Caco-2 (cell line): Measurements from ENCODE around the gene AHRR. TPM values are rescaled to one million over a fixed set of nuclear protein-coding genes. Genes with fewer than 3 reads are reported as not detected.

ENCODE experiments used
- BruUV-seq: library from RNA; stranded (reverse); fragments of 400-500 nt; replicated peaks from 2 replicates; lab custom pipeline; 2021; lab: Mats Ljungman, UMichigan
- CTCF ChIA-PET: fragments of 300-600 bp; sonication (Branson Sonifier 250); formaldehyde crosslinking; loops from one replicate; lab custom pipeline; 2022; ENCODE audit warnings: antibody characterized with exemption; lab: Charles Lee
- POLR2A ChIA-PET: fragments of 300-600 bp; sonication (Branson Sonifier 250); formaldehyde crosslinking; loops from one replicate; lab custom pipeline; 2022; ENCODE audit warnings: antibody characterized with exemption; lab: Charles Lee
- DNase-seq, 2 experiments: peaks; one replicate each; pipeline versions ENCODE4 v3.0.0 to v3.0.0-alpha.2; 2020 to 2022
- H3K27me3 ChIP-seq: replicated peaks from 2 replicates; pipeline ENCODE4 v1.6.0; 2011; ENCODE audit warnings: low read length; ENCODE audit not compliant: control insufficient read depth, insufficient read depth
- H3K36me3 ChIP-seq: 2 replicates; pipeline ENCODE4 v1.5.1; 2011; ENCODE audit warnings: low read length; ENCODE audit not compliant: control insufficient read depth, insufficient read depth
- H3K4me1 ChIP-seq: fragments of 250-450 bp; sonication (Bioruptor Pico); 2 replicates; pipeline ENCODE4 v1.5.1; 2020; ENCODE audit warnings: mild to moderate bottlenecking
- H3K4me3 ChIP-seq: 2 replicates; pipeline ENCODE4 v1.5.1; 2011; ENCODE audit warnings: low read depth, mild to moderate bottlenecking, control low read depth, low read length
- H3K9me3 ChIP-seq: fragments of 250-450 bp; sonication (Bioruptor Pico); 2 replicates; pipeline ENCODE4 v1.5.1; 2020; ENCODE audit warnings: mild to moderate bottlenecking, moderate library complexity
- H3K27ac Mint-ChIP-seq: one replicate; pipeline ENCODE4 v1.8.0; 2022; ENCODE audit warnings: mixed read lengths; ENCODE audit not compliant: unreplicated experiment
- H3K27me3 Mint-ChIP-seq: one replicate; pipeline ENCODE4 v1.8.0; 2022; ENCODE audit warnings: mixed read lengths; ENCODE audit not compliant: insufficient read depth, unreplicated experiment
- H3K36me3 Mint-ChIP-seq: one replicate; pipeline ENCODE4 v1.8.0; 2022; ENCODE audit warnings: mild to moderate bottlenecking, mixed read lengths; ENCODE audit not compliant: insufficient read depth, unreplicated experiment
- H3K4me1 Mint-ChIP-seq: one replicate; pipeline ENCODE4 v1.8.0; 2022; ENCODE audit warnings: low read depth, mixed read lengths; ENCODE audit not compliant: unreplicated experiment
- H3K4me3 Mint-ChIP-seq: one replicate; pipeline ENCODE4 v1.8.0; 2022; ENCODE audit warnings: mild to moderate bottlenecking, moderate library complexity, mixed read lengths; ENCODE audit not compliant: unreplicated experiment
- H3K9me3 Mint-ChIP-seq: one replicate; pipeline ENCODE4 v1.8.0; 2022; ENCODE audit warnings: mixed read lengths; ENCODE audit not compliant: unreplicated experiment
- CTCF ChIP-seq, 2 experiments: fragments of 200-600 bp in 1 of 2; IDR thresholded peaks; 1 replicate in 1 of 2; 2 replicates in 1 of 2; pipeline versions ENCODE4 v1.5.1 to v1.8.0; 2011 to 2022; ENCODE audit warnings: antibody characterized with exemption in 1 of 2, control low read depth in 1 of 2, inconsistent platforms in 1 of 2, low read depth in 1 of 2, low read length in 1 of 2, mild to moderate bottlenecking in 1 of 2, moderate library complexity in 1 of 2; ENCODE audit not compliant: insufficient read depth in 1 of 2, severe bottlenecking in 1 of 2, unreplicated experiment in 1 of 2
- intact Hi-C: fragments of 100-400 bp; cut with micrococcal nuclease; formaldehyde crosslinking; loops from one replicate; pipeline ENCODE4 v1.10.0; 2022; ENCODE audit not compliant: unreplicated experiment
- total RNA-seq: library from RNA; stranded (reverse); gene quantifications from 2 replicates; pipeline ENCODE4 v1.2.3, GENCODE V29; 2022

The AHRR gene
- total RNA-seq, 1 experiment from 2014 or later = 1.1 TPM

- ChIA-PET CTCF (no interaction called here), POLR2A (no interaction called here)
- no peak overlapping the region for H3K27ac Mint-ChIP-seq
- no peaks in the 10 kb centered on the region for H3K4me1 Mint-ChIP-seq
- no peaks in the 10 kb centered on the region for H3K27me3 Mint-ChIP-seq
- peaks cover 14% of the 10 kb centered on the region for H3K9me3 Mint-ChIP-seq
- Histone ChIP-seq H3K9me3 (no peaks in the 10 kb centered on the region), H3K27me3 (no peaks in the 10 kb centered on the region), H3K36me3 (no peaks in the 10 kb centered on the region), H3K4me3 (no peak overlapping the region), H3K4me1 (peaks cover 7% of the 10 kb centered on the region; the same call in 1 of the 2 replicates)
- no peaks in the 10 kb centered on the region for H3K36me3 Mint-ChIP-seq
- TF ChIP-seq CTCF (IDR thresholded peaks at IDR 0.05; ENCODE audit: insufficient read depth in 1 of 2, low read depth in 1 of 2, low read length in 1 of 2, severe bottlenecking in 1 of 2, unreplicated experiment in 1 of 2) = no peak
- no peak overlapping the region for H3K4me3 Mint-ChIP-seq
- intact Hi-C loops = no loop called here
- BruUV-seq = no TSS peak
- no peak for DNase-seq
Observed at GRCh38 chr5:428219-428618, 106.7 kb downstream of the AHRR start.

GRCh38 chr5:428754-429452 lies 107.4 kb downstream of the AHRR start:
- intact Hi-C loops = no loop called here
- H3K4me1 Mint-ChIP-seq = no peaks in the 10 kb centered on the region

More at GRCh38 chr5:428754-429452, 107.4 kb downstream of the AHRR start:
- BruUV-seq = no TSS peak
- no peak for DNase-seq
- Histone ChIP-seq H3K4me3 (no peak overlapping the region), H3K4me1 (peaks cover 7% of the 10 kb centered on the region; the same call in 1 of the 2 replicates), H3K9me3 (no peaks in the 10 kb centered on the region), H3K36me3 (no peaks in the 10 kb centered on the region), H3K27me3 (no peaks in the 10 kb centered on the region)
- ChIA-PET CTCF (interaction anchor here (0.6 kb wide), 1 partner anchor 18 kb away, joined by 3 read pairs; no protein-coding TSS in a partner anchor), POLR2A (no interaction called here)
- TF ChIP-seq CTCF (IDR thresholded peaks at IDR 0.05; ENCODE audit: insufficient read depth in 1 of 2, low read depth in 1 of 2, low read length in 1 of 2, severe bottlenecking in 1 of 2, unreplicated experiment in 1 of 2) = no peak
- Mint-ChIP-seq H3K36me3 (no peaks in the 10 kb centered on the region), H3K27me3 (no peaks in the 10 kb centered on the region), H3K27ac (no peak overlapping the region), H3K4me3 (no peak overlapping the region), H3K9me3 (peaks cover 14% of the 10 kb centered on the region)
